HUES64 (cell line): Measurements from ENCODE around the gene EIF4G2.

Experiments used
- H3K27ac ChIP-seq: 2 replicates; pipeline ENCODE4 v1.7.0; 2013; ENCODE audit warnings: low read depth, low read length, inconsistent platforms
- H3K27me3 ChIP-seq: 2 replicates; pipeline ENCODE4 v1.6.1; 2013; ENCODE audit warnings: mild to moderate bottlenecking, low read length; ENCODE audit not compliant: insufficient read depth
- H3K36me3 ChIP-seq: 2 replicates; pipeline ENCODE4 v1.6.1; 2013; ENCODE audit warnings: mild to moderate bottlenecking, low read length; ENCODE audit not compliant: insufficient read depth
- H3K4me1 ChIP-seq: 2 replicates; pipeline ENCODE4 v1.6.1; 2013; ENCODE audit warnings: mild to moderate bottlenecking, low read length, moderate library complexity; ENCODE audit not compliant: insufficient read depth
- H3K4me3 ChIP-seq: 2 replicates; pipeline ENCODE4 v1.5.1; 2013; ENCODE audit warnings: mild to moderate bottlenecking, low read length, moderate library complexity
- H3K9ac ChIP-seq: 2 replicates; pipeline ENCODE4 v1.6.1; 2013; ENCODE audit warnings: mild to moderate bottlenecking, low read depth, low read length
- H3K9me3 ChIP-seq: 2 replicates; pipeline ENCODE4 v1.6.1; 2013; ENCODE audit warnings: low read depth, low read length; ENCODE audit not compliant: insufficient read depth
- WGBS: fragments of 150-250, 120-280 bp; methylation state at CpG from one replicate; pipeline ENCODE4 v1.1.7; 2013; ENCODE audit warnings: missing lambda C conversion rate; 5-methylcytosine and 5-hydroxymethylcytosine counted together

Gene EIF4G2

GRCh38 chr11:10792385-10793068 is 16.2 kb downstream of the EIF4G2 start:
- Histone ChIP-seq H3K4me1 (no peaks in the 10 kb centered on the region), H3K9ac (no peak overlapping the region), H3K4me3 (no peak overlapping the region; the same call in 1 of the 2 replicates), H3K27ac (no peak overlapping the region), H3K27me3 (peaks cover 3% of the 10 kb centered on the region; the same call in 1 of the 2 replicates), H3K9me3 (no peaks in the 10 kb centered on the region), H3K36me3 (peaks cover 18% of the 10 kb centered on the region)
- WGBS: 18% methylated on average over 24 of the region's 24 CpGs

GRCh38 chr11:10786451-10786850 is 22.3 kb downstream of the EIF4G2 start:
- no peak overlapping the region for H3K9ac ChIP-seq
- no peaks in the 10 kb centered on the region for H3K27me3 ChIP-seq
- H3K4me1 ChIP-seq: peaks cover 6% of the 10 kb centered on the region; the same call in 1 of the 2 replicates
- no peaks in the 10 kb centered on the region for H3K9me3 ChIP-seq
- 97% methylated on average over 5 of the region's 5 CpGs for WGBS
- no peak overlapping the region for H3K27ac ChIP-seq
- no peaks in the 10 kb centered on the region for H3K36me3 ChIP-seq
- H3K4me3 ChIP-seq: no peak overlapping the region

- Histone ChIP-seq H3K36me3 (no peaks in the 10 kb centered on the region), H3K27ac (no peak overlapping the region), H3K9ac (no peak overlapping the region), H3K4me1 (peaks cover 6% of the 10 kb centered on the region; the same call in 1 of the 2 replicates), H3K27me3 (no peaks in the 10 kb centered on the region), H3K4me3 (no peak overlapping the region), H3K9me3 (no peaks in the 10 kb centered on the region)
- 72% methylated on average over 4 of the region's 4 CpGs for WGBS
These were observed 23.6 kb downstream of the EIF4G2 start for GRCh38 chr11:10785146-10785474.

- Histone ChIP-seq H3K27me3 (no peaks in the 10 kb centered on the region), H3K9ac (no peak overlapping the region), H3K36me3 (peaks cover 5% of the 10 kb centered on the region), H3K9me3 (no peaks in the 10 kb centered on the region), H3K4me3 (no peak overlapping the region), H3K4me1 (peaks cover 6% of the 10 kb centered on the region; the same call in 1 of the 2 replicates), H3K27ac (no peak overlapping the region)
- WGBS: 67% methylated on average over 9 of the region's 10 CpGs
These were observed 24.2 kb downstream of the EIF4G2 start for GRCh38 chr11:10784232-10785145.

GRCh38 chr11:10780040-10780439 is 28.7 kb downstream of the EIF4G2 start:
- Histone ChIP-seq H3K27me3 (no peaks in the 10 kb centered on the region), H3K4me3 (no peak overlapping the region), H3K4me1 (peaks cover 2% of the 10 kb centered on the region; the same call in 1 of the 2 replicates), H3K9ac (no peak overlapping the region), H3K36me3 (peaks cover 50% of the 10 kb centered on the region), H3K27ac (no peak overlapping the region), H3K9me3 (no peaks in the 10 kb centered on the region)
- 89% methylated on average over 2 of the region's 2 CpGs for WGBS

GRCh38 chr11:10779086-10779485 is 29.6 kb downstream of the EIF4G2 start:
- no peaks in the 10 kb centered on the region for H3K27me3 ChIP-seq
- no peak overlapping the region for H3K9ac ChIP-seq
- no peaks in the 10 kb centered on the region for H3K9me3 ChIP-seq
- H3K4me1 ChIP-seq: no peaks in the 10 kb centered on the region
- 86% methylated on average over 1 of the region's 1 CpG for WGBS
- no peak overlapping the region for H3K27ac ChIP-seq
- no peak overlapping the region for H3K4me3 ChIP-seq
- peaks cover 59% of the 10 kb centered on the region for H3K36me3 ChIP-seq

- Histone ChIP-seq H3K4me1 (no peaks in the 10 kb centered on the region), H3K27me3 (no peaks in the 10 kb centered on the region), H3K9me3 (no peaks in the 10 kb centered on the region), H3K36me3 (peaks cover 66% of the 10 kb centered on the region), H3K4me3 (no peak overlapping the region), H3K27ac (no peak overlapping the region), H3K9ac (no peak overlapping the region)
- WGBS: 94% methylated on average over 13 of the region's 13 CpGs
These were observed 30.3 kb downstream of the EIF4G2 start for GRCh38 chr11:10778217-10778970.

- no peaks in the 10 kb centered on the region for H3K4me1 ChIP-seq
- no peaks in the 10 kb centered on the region for H3K9me3 ChIP-seq
- WGBS: 95% methylated on average over 6 of the region's 6 CpGs
- H3K27me3 ChIP-seq: no peaks in the 10 kb centered on the region
- no peak overlapping the region for H3K4me3 ChIP-seq
- no peak overlapping the region for H3K9ac ChIP-seq
- peaks cover 72% of the 10 kb centered on the region for H3K36me3 ChIP-seq
- no peak overlapping the region for H3K27ac ChIP-seq
These were observed 30.9 kb downstream of the EIF4G2 start for GRCh38 chr11:10777806-10778205.

- H3K4me1 ChIP-seq: no peaks in the 10 kb centered on the region
- H3K36me3 ChIP-seq: peaks cover 76% of the 10 kb centered on the region
- no peaks in the 10 kb centered on the region for H3K9me3 ChIP-seq
- no peak overlapping the region for H3K4me3 ChIP-seq
- H3K9ac ChIP-seq: no peak overlapping the region
- H3K27ac ChIP-seq: no peak overlapping the region
- H3K27me3 ChIP-seq: no peaks in the 10 kb centered on the region
- WGBS: 94% methylated on average over 3 of the region's 3 CpGs
These were observed 31.3 kb downstream of the EIF4G2 start for GRCh38 chr11:10777393-10777793.

- Histone ChIP-seq H3K9ac (no peak overlapping the region), H3K9me3 (no peaks in the 10 kb centered on the region), H3K27ac (no peak overlapping the region), H3K4me1 (no peaks in the 10 kb centered on the region), H3K4me3 (no peak overlapping the region), H3K27me3 (no peaks in the 10 kb centered on the region), H3K36me3 (peaks cover 99% of the 10 kb centered on the region)
- WGBS: 67% methylated on average over 2 of the region's 2 CpGs
These were observed 33.9 kb downstream of the EIF4G2 start for GRCh38 chr11:10774811-10775210.

- Histone ChIP-seq H3K4me1 (peaks cover 6% of the 10 kb centered on the region; the same call in 1 of the 2 replicates), H3K27me3 (no peaks in the 10 kb centered on the region), H3K36me3 (peaks cover 75% of the 10 kb centered on the region), H3K9ac (no peak overlapping the region), H3K27ac (no peak overlapping the region), H3K4me3 (no peak overlapping the region), H3K9me3 (no peaks in the 10 kb centered on the region)
- 98% methylated on average over 1 of the region's 1 CpG for WGBS
These were observed 37.3 kb downstream of the EIF4G2 start for GRCh38 chr11:10771457-10771856.
